Smooth muscle cell (in vitro differentiated cells): ENCODE results near the gene ATF7. TPM values are rescaled to one million over a fixed set of nuclear protein-coding genes. Genes with fewer than 3 reads are reported as not detected.

Experiments used
- DNase-seq: peaks from one replicate; lab custom pipeline; 2025; ENCODE audit not compliant: unreplicated experiment; lab: John Stamatoyannopoulos, UW
- H2AFZ ChIP-seq: fragments of 200-600 bp; sonication (generic); 2 replicates; pipeline ENCODE4 v1.6.0; 2016; ENCODE audit warnings: antibody characterized with exemption, low read depth, mild to moderate bottlenecking
- H3F3A ChIP-seq: fragments of 200-600 bp; sonication (generic); 2 replicates; pipeline ENCODE4 v1.6.0; 2017; ENCODE audit warnings: antibody characterized with exemption, low read depth
- H3K27ac ChIP-seq: fragments of 200-600 bp; sonication (generic); 2 replicates; pipeline ENCODE4 v1.5.1; 2016; ENCODE audit warnings: low read depth, mild to moderate bottlenecking
- H3K27me3 ChIP-seq: fragments of 200-600 bp; sonication (generic); 2 replicates; pipeline ENCODE4 v1.6.1; 2016; ENCODE audit warnings: low read depth, mild to moderate bottlenecking
- H3K36me3 ChIP-seq: fragments of 200-600 bp; sonication (generic); 2 replicates; pipeline ENCODE4 v1.5.1; 2016; ENCODE audit warnings: low read depth
- H3K4me1 ChIP-seq: fragments of 200-600 bp; sonication (generic); 2 replicates; pipeline ENCODE4 v1.5.1; 2016; ENCODE audit warnings: low read depth
- H3K4me2 ChIP-seq: fragments of 200-600 bp; sonication (generic); 2 replicates; pipeline ENCODE4 v1.6.0; 2016; ENCODE audit warnings: mild to moderate bottlenecking
- H3K4me3 ChIP-seq: fragments of 200-600 bp; sonication (generic); 2 replicates; pipeline ENCODE4 v1.5.1; 2016; ENCODE audit warnings: mild to moderate bottlenecking
- H3K79me2 ChIP-seq: fragments of 200-600 bp; sonication (generic); 2 replicates; pipeline ENCODE4 v1.6.0; 2016; ENCODE audit warnings: low read depth, mild to moderate bottlenecking
- H3K9ac ChIP-seq: fragments of 200-600 bp; sonication (generic); 2 replicates; pipeline ENCODE4 v1.6.0; 2016; ENCODE audit warnings: low read depth
- H3K9me3 ChIP-seq: fragments of 200-600 bp; sonication (generic); replicated peaks from 2 replicates; pipeline ENCODE4 v1.5.1; 2016; ENCODE audit warnings: low read depth
- H4K20me1 ChIP-seq: fragments of 200-600 bp; sonication (generic); 2 replicates; pipeline ENCODE4 v1.6.0; 2016; ENCODE audit warnings: low read depth
- WGBS: methylation state at CpG from one replicate; pipeline ENCODE4 v1.1.7; 2016; ENCODE audit warnings: low lambda C conversion rate; 5-methylcytosine and 5-hydroxymethylcytosine counted together
- polyA plus RNA-seq: library from polyadenylated mRNA; unstranded; fragments of >200 nt; fragmentation: Nextera tagmentation; extraction: Ambion mirVana; gene quantifications from 2 replicates; pipeline ENCODE4 v1.2.1, GENCODE V29; 2016
- total RNA-seq: library from RNA; depleted of rRNA; stranded (reverse); fragments of >200 nt; gene quantifications from 2 replicates; pipeline ENCODE4 v1.2.3, GENCODE V29; 2014
- TF ChIP-seq, protein P1 (sequence below): fragments of 200-600 bp; sonication (generic); IDR thresholded peaks from 2 replicates; pipeline ENCODE4 v1.5.1; 2017; ENCODE audit warnings: borderline replicate concordance, mild to moderate bottlenecking, antibody characterized with exemption; ENCODE audit not compliant: insufficient read depth, poor library complexity, severe bottlenecking

Gene ATF7
- total and polyA plus RNA-seq, 2 experiments from 2014 or later, result 15.2 to 28.5 TPM

DNA sequence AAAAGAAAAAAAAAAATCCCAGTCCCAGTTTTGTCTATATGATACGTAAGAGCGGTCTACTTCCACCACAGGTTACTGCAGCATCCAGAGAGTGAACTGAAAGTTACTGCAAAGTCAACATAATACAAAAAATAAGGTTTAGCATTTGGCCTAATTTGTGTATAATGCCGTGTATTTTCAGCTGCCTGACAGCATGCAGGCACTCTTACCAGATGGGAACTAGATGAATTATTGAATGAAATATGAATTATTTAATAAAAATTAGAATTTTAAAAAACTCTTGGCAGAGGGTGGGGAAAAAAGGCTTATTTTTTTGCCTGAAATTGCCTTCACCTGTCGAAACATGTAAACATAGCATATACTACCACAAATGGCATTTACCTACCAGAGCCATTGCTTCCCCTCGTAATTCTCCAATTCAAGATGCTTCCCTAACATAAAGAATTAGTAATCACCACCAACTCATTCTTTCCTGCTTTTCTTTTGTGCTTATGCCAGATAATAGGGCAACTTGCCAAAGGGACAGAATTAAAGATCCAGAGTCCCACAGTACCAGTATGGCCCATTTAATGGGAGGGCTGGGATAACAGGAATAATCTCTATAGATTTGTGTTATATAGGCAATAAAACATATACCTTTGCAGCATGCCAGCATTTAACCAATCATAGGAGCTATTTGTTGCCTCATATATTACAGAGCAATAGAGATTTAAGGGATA is 31.1 kb downstream of the ATF7 start:
- H3K27ac ChIP-seq, result no peak overlapping the region
- H3K4me3 ChIP-seq, result no peak overlapping the region
- H3K9me3 ChIP-seq, result no peaks in the 10 kb centered on the region
- H3K9ac ChIP-seq, result no peak overlapping the region
- DNase-seq, result no peak
- H2AFZ ChIP-seq, result no peak overlapping the region
- no peaks in the 10 kb centered on the region for H3K36me3 ChIP-seq
- H3K79me2 ChIP-seq, result peaks cover 62% of the 10 kb centered on the region
- H3K4me1 ChIP-seq, result peaks cover 17% of the 10 kb centered on the region
- WGBS, result 97% methylated on average over 5 of the region's 5 CpGs
- H4K20me1 ChIP-seq, result peaks cover 87% of the 10 kb centered on the region
- TF ChIP-seq, protein P1, sequence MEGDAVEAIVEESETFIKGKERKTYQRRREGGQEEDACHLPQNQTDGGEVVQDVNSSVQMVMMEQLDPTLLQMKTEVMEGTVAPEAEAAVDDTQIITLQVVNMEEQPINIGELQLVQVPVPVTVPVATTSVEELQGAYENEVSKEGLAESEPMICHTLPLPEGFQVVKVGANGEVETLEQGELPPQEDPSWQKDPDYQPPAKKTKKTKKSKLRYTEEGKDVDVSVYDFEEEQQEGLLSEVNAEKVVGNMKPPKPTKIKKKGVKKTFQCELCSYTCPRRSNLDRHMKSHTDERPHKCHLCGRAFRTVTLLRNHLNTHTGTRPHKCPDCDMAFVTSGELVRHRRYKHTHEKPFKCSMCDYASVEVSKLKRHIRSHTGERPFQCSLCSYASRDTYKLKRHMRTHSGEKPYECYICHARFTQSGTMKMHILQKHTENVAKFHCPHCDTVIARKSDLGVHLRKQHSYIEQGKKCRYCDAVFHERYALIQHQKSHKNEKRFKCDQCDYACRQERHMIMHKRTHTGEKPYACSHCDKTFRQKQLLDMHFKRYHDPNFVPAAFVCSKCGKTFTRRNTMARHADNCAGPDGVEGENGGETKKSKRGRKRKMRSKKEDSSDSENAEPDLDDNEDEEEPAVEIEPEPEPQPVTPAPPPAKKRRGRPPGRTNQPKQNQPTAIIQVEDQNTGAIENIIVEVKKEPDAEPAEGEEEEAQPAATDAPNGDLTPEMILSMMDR, result no peak
- peaks cover 18% of the 10 kb centered on the region for H3F3A ChIP-seq
- H3K27me3 ChIP-seq, result no peaks in the 10 kb centered on the region
- H3K4me2 ChIP-seq, result no peak overlapping the region

DNA sequence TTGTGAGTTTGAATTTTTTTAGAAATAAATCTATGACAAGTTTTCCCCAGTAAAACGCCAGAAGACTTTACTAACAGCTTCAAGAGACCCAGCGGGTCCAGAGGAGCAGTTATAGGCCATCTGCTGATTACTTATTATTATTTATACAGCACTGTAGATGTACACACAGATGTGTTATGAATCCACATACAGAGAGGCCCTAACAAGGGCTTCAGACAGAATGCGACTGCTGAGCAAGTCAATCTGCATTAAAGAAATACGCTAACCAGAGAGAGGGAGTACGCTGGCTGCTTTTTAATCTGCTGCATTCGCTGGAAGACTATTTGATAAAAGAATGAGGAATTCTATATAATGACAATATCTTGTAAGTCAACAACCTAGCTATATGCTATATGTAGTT is 32.5 kb downstream of the ATF7 start:
- H3K27me3 ChIP-seq, result no peaks in the 10 kb centered on the region

DNA sequence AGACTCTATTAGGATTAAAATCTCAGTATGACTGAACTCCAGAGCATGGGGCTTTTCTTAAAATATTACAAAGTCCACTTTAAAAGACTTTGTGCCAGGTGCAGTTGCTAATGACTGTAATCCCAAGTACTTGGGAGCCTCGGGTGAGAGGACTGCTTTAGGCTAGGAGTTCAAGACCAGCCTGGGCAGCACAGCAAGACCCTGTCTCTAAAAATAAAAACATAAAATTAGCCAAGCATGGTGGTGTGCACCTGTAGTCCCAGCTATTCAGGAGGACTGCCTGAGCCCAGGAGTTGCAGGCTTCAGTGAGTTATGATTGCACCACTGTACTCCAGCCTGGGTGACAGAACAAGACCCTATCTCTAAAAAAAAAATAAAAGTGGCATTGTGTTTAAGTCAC is 33.2 kb downstream of the ATF7 start:
- no peak overlapping the region for H3K9ac ChIP-seq
- H3K79me2 ChIP-seq, result peaks cover 66% of the 10 kb centered on the region
- 96% methylated on average over 1 of the region's 1 CpG for WGBS
- no peaks in the 10 kb centered on the region for H3K27me3 ChIP-seq
- no peak overlapping the region for H2AFZ ChIP-seq
- peaks cover 17% of the 10 kb centered on the region for H3K4me1 ChIP-seq
- H3K4me2 ChIP-seq, result no peak overlapping the region
- peaks cover 18% of the 10 kb centered on the region for H3F3A ChIP-seq
- no peak for DNase-seq
- H3K27ac ChIP-seq, result no peak overlapping the region
- TF ChIP-seq, protein P1, result no peak
- H3K4me3 ChIP-seq, result no peak overlapping the region
- H3K9me3 ChIP-seq, result no peaks in the 10 kb centered on the region
- H3K36me3 ChIP-seq, result no peaks in the 10 kb centered on the region
- peaks cover 96% of the 10 kb centered on the region for H4K20me1 ChIP-seq

More for the DNA sequence above, 32.5 kb downstream of the ATF7 start:
- Histone ChIP-seq H3K4me3 (no peak overlapping the region), H3K36me3 (no peaks in the 10 kb centered on the region), H3K27ac (no peak overlapping the region), H3K4me2 (peak overlapping the region; percentile 4), H2AFZ (no peak overlapping the region), H3F3A (peaks cover 18% of the 10 kb centered on the region), H3K9me3 (no peaks in the 10 kb centered on the region), H4K20me1 (peaks cover 95% of the 10 kb centered on the region), H3K9ac (no peak overlapping the region), H3K79me2 (peaks cover 65% of the 10 kb centered on the region), H3K4me1 (peaks cover 17% of the 10 kb centered on the region)
- no peak for DNase-seq
- WGBS, result 90% methylated on average over 6 of the region's 6 CpGs
- TF ChIP-seq, protein P1, result no peak

DNA sequence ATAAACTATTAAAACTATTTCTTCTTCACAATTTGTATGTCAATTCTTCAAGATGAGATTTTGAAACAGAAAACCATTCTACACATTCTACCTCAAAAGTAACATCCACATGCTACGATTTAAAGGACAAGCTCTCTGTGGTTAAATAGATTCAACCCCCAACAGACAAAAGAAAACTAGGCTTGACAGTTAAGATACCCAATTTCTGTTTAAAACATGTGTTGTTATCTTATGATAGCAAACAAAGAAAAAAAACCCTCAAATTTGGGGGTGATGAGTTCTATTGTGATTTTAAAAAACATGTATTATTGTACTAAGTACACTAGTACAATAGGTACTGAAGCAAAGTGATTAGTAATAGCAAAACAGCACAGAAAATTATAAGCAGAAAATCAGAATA is 33.8 kb downstream of the ATF7 start:
- TF ChIP-seq, protein P1, result no peak
- H3K9ac ChIP-seq, result no peak overlapping the region
- H3K4me2 ChIP-seq, result no peak overlapping the region

More for the DNA sequence above, 33.8 kb downstream of the ATF7 start:
- Histone ChIP-seq H3F3A (peaks cover 18% of the 10 kb centered on the region), H3K4me3 (no peak overlapping the region), H3K36me3 (no peaks in the 10 kb centered on the region), H3K4me1 (peaks cover 17% of the 10 kb centered on the region), H4K20me1 (peaks cover 97% of the 10 kb centered on the region), H3K9me3 (no peaks in the 10 kb centered on the region), H3K79me2 (peaks cover 65% of the 10 kb centered on the region), H3K27ac (no peak overlapping the region), H3K27me3 (no peaks in the 10 kb centered on the region), H2AFZ (no peak overlapping the region)
- WGBS, result 95% methylated on average over 1 of the region's 1 CpG
- no peak for DNase-seq
